Measurements from ENCODE around the gene ZNF606. TPM values are rescaled to one million over a fixed set of nuclear protein-coding genes. Genes with fewer than 3 reads are reported as not detected.
A peak's percentile ranks its signal among the peaks of the same experiment; 100 is the strongest.

The ZNF606 gene
- 17.9 and 33.8 TPM in 2 replicates for total RNA-seq (ENCODE audit: low replicate concordance)

- peak within 1 kb of the TSS; percentile 84 for H3K4me3 ChIP-seq (ENCODE audit: low read depth, low read length)
- peak; percentile 80 for DNase-seq (ENCODE audit: low read depth)
- no peak for TF ChIP-seq CTCF (IDR thresholded peaks at IDR 0.05; ENCODE audit: insufficient read depth, low read length)
Observed at GRCh38 chr19:58002384-58003173, at the start of gene ZNF606. Gene ZNF606, minus strand, starts transcription at chr19:58002820. Its CDS starts 1,501 bp downstream, at chr19:58001319.

DNA sequence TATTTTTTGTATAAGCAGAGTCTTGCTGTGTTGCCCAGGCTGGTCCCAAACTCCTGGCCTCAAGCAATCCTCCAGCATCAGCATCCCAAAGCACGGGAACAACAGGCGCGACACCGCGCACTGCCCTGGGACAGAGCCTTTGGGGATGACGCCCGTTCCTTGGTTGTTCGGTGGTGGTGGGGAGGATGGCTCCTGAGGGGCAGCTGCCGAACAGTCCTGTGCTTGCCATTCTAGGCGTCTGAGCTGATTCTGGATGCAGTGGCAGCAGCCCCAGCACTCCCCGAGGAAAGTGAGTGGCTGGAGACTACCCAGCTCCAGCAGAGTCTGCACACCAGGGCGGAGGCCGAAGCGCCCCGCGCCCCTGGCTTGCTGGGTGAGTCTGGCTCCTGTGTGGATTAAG is 49.6 kb upstream of the ZNF606 start:
- H3K4me3 ChIP-seq (ENCODE audit: low read depth, low read length): no peak overlapping the region
- DNase-seq (ENCODE audit: low read depth): no peak
- no peak for TF ChIP-seq CTCF (IDR thresholded peaks at IDR 0.05; ENCODE audit: insufficient read depth, low read length)

GRCh38 chr19:58047672-58048071 is 45.1 kb upstream of the ZNF606 start:
- no peak for DNase-seq (ENCODE audit: low read depth)
- no peak for TF ChIP-seq CTCF (IDR thresholded peaks at IDR 0.05; ENCODE audit: insufficient read depth, low read length)
- no peak overlapping the region for H3K4me3 ChIP-seq (ENCODE audit: low read depth, low read length)

DNA sequence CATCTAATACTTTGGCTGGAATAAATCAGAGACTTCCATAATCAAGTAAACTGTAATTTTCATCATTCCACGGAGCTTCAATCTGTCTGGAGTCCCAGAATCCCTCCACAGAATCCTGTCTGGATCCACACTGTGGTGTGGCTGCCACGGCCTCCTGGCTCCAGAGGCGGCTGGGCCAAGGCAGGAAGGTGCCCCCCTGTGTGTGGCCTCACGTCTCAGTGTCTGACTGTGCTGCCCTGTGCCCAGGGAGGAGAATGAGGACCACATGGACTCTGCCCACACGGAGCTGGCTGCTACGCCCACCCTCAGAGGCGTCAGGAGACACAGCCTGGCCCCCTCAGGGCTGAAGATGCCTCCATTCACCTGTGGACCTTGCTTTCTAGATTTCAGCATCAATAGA is 44.2 kb upstream of the ZNF606 start:
- H3K4me3 ChIP-seq (ENCODE audit: low read depth, low read length): no peak overlapping the region
- DNase-seq (ENCODE audit: low read depth): no peak
- TF ChIP-seq CTCF (IDR thresholded peaks at IDR 0.05; ENCODE audit: insufficient read depth, low read length): no peak

DNA sequence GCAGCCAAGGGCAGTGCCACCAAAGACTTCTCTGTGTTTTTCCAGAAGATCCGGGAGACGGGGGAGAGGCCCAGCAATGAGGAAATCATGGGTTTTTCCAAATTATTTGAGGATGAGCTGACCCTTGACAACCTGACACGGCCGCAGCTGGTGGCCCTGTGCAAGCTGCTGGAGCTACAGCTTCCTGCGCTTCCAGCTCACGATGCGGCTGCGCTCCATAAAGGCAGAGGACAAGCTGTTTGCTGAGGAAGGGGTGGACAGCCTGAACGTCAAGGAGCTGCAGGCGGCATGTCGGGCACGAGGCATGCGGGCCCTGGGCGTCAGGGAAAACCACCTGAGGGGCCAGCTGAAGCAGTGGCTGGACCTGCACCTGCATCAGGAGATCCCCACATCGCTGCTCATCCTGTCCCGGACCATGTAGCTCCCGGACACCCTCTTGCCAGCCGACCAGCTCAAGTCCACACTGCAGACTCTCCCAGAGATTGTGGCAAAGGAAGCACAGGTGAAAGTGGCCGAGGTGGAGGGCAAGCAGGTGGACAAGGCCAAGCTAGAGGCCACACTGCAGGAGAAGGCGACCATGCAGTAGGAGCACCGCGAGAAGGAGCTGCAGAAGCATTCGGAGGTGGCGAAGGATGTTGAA is 42.9 kb upstream of the ZNF606 start:
- TF ChIP-seq CTCF (IDR thresholded peaks at IDR 0.05; ENCODE audit: insufficient read depth, low read length): no peak
- DNase-seq (ENCODE audit: low read depth): no peak
- no peak overlapping the region for H3K4me3 ChIP-seq (ENCODE audit: low read depth, low read length)

DNA sequence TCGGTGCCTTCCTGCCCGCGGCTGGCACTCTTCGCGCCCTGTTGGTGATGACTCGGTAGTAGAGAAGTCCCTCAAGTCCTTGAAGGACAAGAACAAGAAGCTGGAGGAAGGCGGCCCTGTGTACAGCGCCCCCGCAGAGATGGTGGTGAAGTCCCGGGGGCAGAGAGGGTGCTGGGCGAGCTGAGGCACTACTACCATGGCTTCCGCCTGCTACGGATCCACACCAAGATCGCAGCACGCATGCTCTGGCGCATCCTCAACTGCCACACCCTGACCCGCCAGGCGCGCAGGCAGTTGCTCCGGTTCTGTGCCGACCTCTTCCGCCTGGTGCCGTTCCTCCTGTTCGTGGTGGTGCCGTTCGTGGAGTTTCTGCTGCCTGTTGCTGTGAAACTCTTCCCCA is 42.3 kb upstream of the ZNF606 start:
- no peak overlapping the region for H3K4me3 ChIP-seq (ENCODE audit: low read depth, low read length)
- no peak for DNase-seq (ENCODE audit: low read depth)
- TF ChIP-seq CTCF (IDR thresholded peaks at IDR 0.05; ENCODE audit: insufficient read depth, low read length): no peak

Data from fibroblast of the aortic adventitia (primary cell).